IMR-90 (cell line): Measurements from ENCODE around the gene H2BW1. TPM values are rescaled to one million over a fixed set of nuclear protein-coding genes. Genes with fewer than 3 reads are reported as not detected.
"Not testable (repeated sequence)": the region's sequence is repeated elsewhere in the genome, so short reads cannot be mapped to it uniquely, and the experiment has no call there.

ENCODE experiments used
- ATAC-seq: fragments of 200-7000 bp; cut with Tn5 transposase; 2 replicates; pipeline ENCODE4 v1.9.1; 2020; ENCODE audit warnings: low read depth, mild to moderate bottlenecking, moderate library complexity
- BruUV-seq: library from RNA; stranded (reverse); fragments of 400-500 nt; replicated peaks from 2 replicates; lab custom pipeline; 2021; lab: Mats Ljungman, UMichigan
- CTCF ChIA-PET: fragments of 300-600 bp; formaldehyde crosslinking; extraction: SDS; loops from one replicate; lab custom pipeline; 2021; ENCODE audit warnings: antibody characterized with exemption; lab: Yijun Ruan, JAX
- POLR2A ChIA-PET: fragments of 300-600 bp; sonication (Branson Sonifier 250); formaldehyde crosslinking; loops from one replicate; lab custom pipeline; 2022; ENCODE audit warnings: antibody characterized with exemption; ENCODE audit not compliant: unreplicated experiment; lab: Charles Lee
- DNase-seq: peaks from one replicate; pipeline ENCODE4 v3.0.0; 2013
- H2AFZ ChIP-seq: replicated peaks from 2 replicates; pipeline ENCODE3; 2013; ENCODE audit warnings: low read length, mild to moderate bottlenecking; ENCODE audit not compliant: poor library complexity
- H2AK5ac ChIP-seq: 2 replicates; pipeline ENCODE4 v1.6.1; 2013; ENCODE audit warnings: low read depth, low read length, inconsistent platforms
- H2AK9ac ChIP-seq: replicated peaks from 2 replicates; pipeline ENCODE3; 2013; ENCODE audit warnings: mild to moderate bottlenecking, low read depth, low read length, moderate library complexity; ENCODE audit not compliant: poor library complexity
- H2BK120ac ChIP-seq: 2 replicates; pipeline ENCODE4 v1.6.1; 2013; ENCODE audit warnings: low read depth, low read length, inconsistent platforms
- H2BK15ac ChIP-seq: 3 replicates; pipeline ENCODE4 v1.6.1; 2013; ENCODE audit warnings: low read depth, low read length, inconsistent platforms
- H2BK20ac ChIP-seq: 2 replicates; pipeline ENCODE4 v1.6.1; 2013; ENCODE audit warnings: low read depth, mild to moderate bottlenecking, inconsistent platforms, low read length, moderate library complexity
- H2BK5ac ChIP-seq: 2 replicates; pipeline ENCODE4 v1.6.1; 2013; ENCODE audit warnings: mild to moderate bottlenecking, low read depth, low read length, inconsistent platforms; ENCODE audit not compliant: poor library complexity, severe bottlenecking
- H3K14ac ChIP-seq: replicated peaks from 2 replicates; pipeline ENCODE4 v1.6.1; 2013; ENCODE audit warnings: low read depth, low read length, inconsistent platforms
- H3K18ac ChIP-seq: 2 replicates; pipeline ENCODE4 v1.6.1; 2013; ENCODE audit warnings: low read depth, low read length, control low read depth
- H3K23ac ChIP-seq: 2 replicates; pipeline ENCODE4 v1.6.1; 2013; ENCODE audit warnings: low read depth, low read length, inconsistent platforms
- H3K27ac ChIP-seq: 2 replicates; pipeline ENCODE4 v1.5.1; 2013; ENCODE audit warnings: mild to moderate bottlenecking, control low read depth, low read length; ENCODE audit not compliant: insufficient read depth
- H3K27me3 ChIP-seq: 2 replicates; pipeline ENCODE4 v1.6.1; 2013; ENCODE audit warnings: low read length; ENCODE audit not compliant: control insufficient read depth, insufficient read depth
- H3K36me3 ChIP-seq: 2 replicates; pipeline ENCODE4 v1.6.1; 2013; ENCODE audit warnings: low read length, mixed read lengths; ENCODE audit not compliant: control insufficient read depth, insufficient read depth
- H3K4ac ChIP-seq: 2 replicates; pipeline ENCODE4 v1.6.1; 2013; ENCODE audit warnings: low read depth, low read length, inconsistent platforms
- H3K4me1 ChIP-seq: 2 replicates; pipeline ENCODE4 v1.6.1; 2013; ENCODE audit warnings: low read length, mixed read lengths; ENCODE audit not compliant: control insufficient read depth, insufficient read depth
- H3K4me2 ChIP-seq: 2 replicates; pipeline ENCODE4 v1.6.1; 2013; ENCODE audit warnings: low read depth, mild to moderate bottlenecking, control low read depth, low read length, moderate library complexity
- H3K4me3 ChIP-seq: 2 replicates; pipeline ENCODE4 v1.5.1; 2013; ENCODE audit warnings: low read depth, mild to moderate bottlenecking, control low read depth, low read length, moderate library complexity; ENCODE audit not compliant: insufficient read depth
- H3K56ac ChIP-seq: 2 replicates; pipeline ENCODE4 v1.6.1; 2013; ENCODE audit warnings: low read length, inconsistent platforms; ENCODE audit not compliant: insufficient read depth; ENCODE audit errors: extremely low read depth
- H3K79me1 ChIP-seq, 2 experiments: 2 replicates each; pipeline ENCODE4 v1.6.1; 2013; ENCODE audit warnings: low read length in 2 of 2, inconsistent platforms in 1 of 2, low read depth in 1 of 2
- H3K9ac ChIP-seq: 2 replicates; pipeline ENCODE4 v1.6.1; 2013; ENCODE audit warnings: low read depth, low read length, control low read depth
- H3K9me1 ChIP-seq: 2 replicates; pipeline ENCODE4 v1.6.1; 2013; ENCODE audit warnings: low read length, inconsistent platforms; ENCODE audit not compliant: insufficient read depth
- H3K9me3 ChIP-seq: 2 replicates; pipeline ENCODE4 v1.6.1; 2013; ENCODE audit warnings: low read length; ENCODE audit not compliant: control insufficient read depth, insufficient read depth
- H4K20me1 ChIP-seq: 2 replicates; pipeline ENCODE4 v1.6.1; 2013; ENCODE audit warnings: low read length, inconsistent platforms; ENCODE audit not compliant: insufficient read depth
- H4K5ac ChIP-seq: 2 replicates; pipeline ENCODE4 v1.6.1; 2013; ENCODE audit warnings: mild to moderate bottlenecking, low read depth, low read length, control low read depth
- H4K8ac ChIP-seq, 2 experiments: 2 replicates each; pipeline ENCODE4 v1.6.1; 2013; ENCODE audit warnings: low read depth in 2 of 2, low read length in 2 of 2, control low read depth in 1 of 2, inconsistent platforms in 1 of 2
- H4K91ac ChIP-seq: 2 replicates; pipeline ENCODE4 v1.6.1; 2013; ENCODE audit warnings: low read depth, low read length, inconsistent platforms; ENCODE audit not compliant: insufficient read depth
- WGBS, 2 experiments: methylation state at CpG; one replicate each; pipeline versions ENCODE4 v1.1.5 to v1.1.7; 2013; ENCODE audit warnings: missing lambda C conversion rate in 2 of 2; ENCODE audit not compliant: insufficient read length in 1 of 2; ENCODE audit errors: extremely low coverage in 2 of 2; 5-methylcytosine and 5-hydroxymethylcytosine counted together
- dilution Hi-C: fragments of 300-500 bp; cut with HindIII; formaldehyde crosslinking; loops from one replicate; pipeline ENCODE4 v1.14.3; 2018; ENCODE audit warnings: low sequenced_read_pairs; ENCODE audit not compliant: unreplicated experiment
- in situ Hi-C: fragments of 300-500 bp; cut with MboI; formaldehyde crosslinking; loops from 3 replicates; pipeline ENCODE4 v1.14.3; 2019; ENCODE audit warnings: low sequenced_read_pairs, inconsistent platforms, mixed read lengths
- intact Hi-C: fragments of 100-400 bp; cut with micrococcal nuclease; formaldehyde crosslinking; loops from 2 replicates; pipeline ENCODE4 v1.10.0; 2022
- polyA plus RNA-seq, 3 experiments: library from polyadenylated mRNA; depleted of rRNA; stranded (reverse); fragments of >200 nt; gene quantifications; 2 replicates each; pipeline ENCODE4 v1.2.3, GENCODE V29; 2012; ENCODE audit warnings: low replicate concordance in 1 of 3
- total RNA-seq: library from RNA; depleted of rRNA; stranded (reverse); fragments of >200 nt; gene quantifications from 2 replicates; pipeline ENCODE4 v1.2.3, GENCODE V29; 2012

Gene H2BW1
- total and polyA plus RNA-seq, 2 of the 4 experiments (the other 2 are of a cell fraction): not detected

DNA sequence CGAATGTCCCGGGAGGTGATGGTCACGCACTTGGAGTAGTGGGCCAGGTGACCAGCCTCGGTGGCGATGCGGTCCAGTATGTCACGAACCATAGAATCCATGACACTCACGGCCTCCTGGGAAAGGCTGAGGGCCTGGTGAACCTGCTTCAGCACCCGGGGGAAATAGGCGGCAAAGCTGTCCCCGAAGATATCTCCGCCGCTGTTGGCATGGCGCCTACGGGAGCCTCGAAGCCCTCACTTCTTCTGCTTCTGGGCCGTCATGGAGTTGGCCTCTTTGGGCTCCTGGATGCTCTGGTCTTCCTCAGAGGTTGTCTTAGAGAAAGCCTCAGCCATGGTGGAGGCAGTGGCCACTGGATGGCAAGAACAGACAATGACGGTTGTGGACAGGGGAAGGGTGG, 49.1 kb upstream of the H2BW1 start:
- H3K27me3 ChIP-seq, H3K14ac ChIP-seq, BruUV-seq, H3K4me2 ChIP-seq, H3K9ac ChIP-seq, DNase-seq, H4K8ac ChIP-seq, dilution Hi-C loops, H2BK120ac ChIP-seq, in situ Hi-C loops, H2AK9ac ChIP-seq, POLR2A ChIA-PET, intact Hi-C loops, H3K4me1 ChIP-seq, H3K36me3 ChIP-seq, H3K27ac ChIP-seq, H3K56ac ChIP-seq, H4K20me1 ChIP-seq, CTCF ChIA-PET, H2BK15ac ChIP-seq, H3K23ac ChIP-seq, H4K5ac ChIP-seq, H2BK20ac ChIP-seq, H3K4ac ChIP-seq, H3K4me3 ChIP-seq, H4K91ac ChIP-seq, H3K79me1 ChIP-seq, H3K9me3 ChIP-seq, ATAC-seq, H2AFZ ChIP-seq, H3K9me1 ChIP-seq, H2BK5ac ChIP-seq, H2AK5ac ChIP-seq, H3K18ac ChIP-seq: not testable (repeated sequence)
- no CpG with 5 or more reads among the region's 18 CpGs for WGBS, 2 experiments

DNA sequence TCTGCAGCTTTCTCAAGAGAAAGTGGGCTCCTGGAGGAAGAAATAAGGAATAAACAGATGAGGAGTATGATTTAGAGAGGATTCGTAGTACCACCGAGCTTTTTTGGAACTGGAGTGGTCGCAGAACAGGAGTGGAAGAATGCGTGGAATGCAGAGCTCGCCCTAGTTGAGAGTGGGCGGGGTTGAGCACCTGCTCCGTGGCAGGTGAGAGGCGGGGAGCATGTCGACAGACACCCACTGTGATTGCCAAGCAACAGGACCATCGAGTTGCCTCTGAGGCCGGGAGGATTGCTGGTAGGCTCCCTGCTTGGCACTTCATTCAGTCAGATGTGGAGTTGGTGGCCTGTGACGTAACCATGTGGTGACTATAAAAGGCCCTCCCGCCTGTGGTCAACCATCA, 41.4 kb upstream of the H2BW1 start:
- H4K20me1 ChIP-seq, H2AK9ac ChIP-seq, H3K4me3 ChIP-seq, H3K18ac ChIP-seq, dilution Hi-C loops, CTCF ChIA-PET, in situ Hi-C loops, H4K8ac ChIP-seq, H2AFZ ChIP-seq, H3K4me1 ChIP-seq, BruUV-seq, H2AK5ac ChIP-seq, POLR2A ChIA-PET, H3K4ac ChIP-seq, H3K9ac ChIP-seq, H2BK15ac ChIP-seq, H2BK5ac ChIP-seq, H3K9me1 ChIP-seq, H4K91ac ChIP-seq, H3K9me3 ChIP-seq, H3K27ac ChIP-seq, H3K36me3 ChIP-seq, DNase-seq, H3K79me1 ChIP-seq, H3K56ac ChIP-seq, H3K4me2 ChIP-seq, H2BK120ac ChIP-seq, H3K14ac ChIP-seq, H3K27me3 ChIP-seq, H3K23ac ChIP-seq, H2BK20ac ChIP-seq, H4K5ac ChIP-seq, intact Hi-C loops, ATAC-seq: not testable (repeated sequence)
- WGBS, 2 experiments: no CpG with 5 or more reads among the region's 13 CpGs
